ENCODE measurements around the gene PATJ.
"Not testable (repeated sequence)": the region's sequence is repeated elsewhere in the genome, so short reads cannot be mapped to it uniquely, and the experiment has no call there.

PATJ gene

DNA sequence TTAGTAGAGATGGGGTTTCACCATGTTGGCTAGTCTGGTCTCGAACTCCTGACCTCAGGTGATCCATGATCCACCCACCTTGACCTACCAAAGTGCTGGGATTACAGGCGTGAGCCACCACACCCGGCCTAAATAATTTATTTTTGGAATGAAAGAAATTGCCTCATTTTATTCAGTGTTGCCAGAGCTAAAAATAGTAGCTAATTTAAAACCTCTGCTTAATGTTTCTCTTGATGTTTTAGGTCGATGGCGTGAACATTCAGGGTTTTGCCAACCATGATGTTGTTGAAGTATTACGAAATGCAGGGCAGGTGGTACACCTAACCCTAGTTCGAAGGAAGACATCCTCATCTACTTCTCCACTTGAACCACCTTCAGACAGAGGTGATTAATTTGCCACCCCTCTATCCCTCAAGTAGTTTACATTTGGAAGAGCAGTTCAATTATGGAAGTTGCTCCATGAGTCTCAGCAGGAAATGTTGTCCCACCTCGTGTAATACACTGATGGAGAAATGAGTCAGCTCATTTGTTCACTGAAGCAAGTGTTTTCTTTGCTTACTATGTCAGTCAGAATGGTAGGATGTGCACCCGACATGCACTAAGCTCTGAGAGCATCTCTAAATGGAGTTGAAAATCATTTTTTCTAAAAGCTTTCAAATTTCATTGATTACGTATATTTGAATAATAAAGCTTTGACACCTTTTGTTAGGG, 54.9 kb downstream of the PATJ start:
- TF ChIP-seq POLR2AphosphoS5 (IDR thresholded peaks at IDR 0.05; ENCODE audit: borderline replicate concordance, low read depth, low read length) (no peak), EZH2 (IDR thresholded peaks at IDR 0.05) (no peak), FOXP2 (optimal IDR thresholded peaks at IDR 0.05; ENCODE audit: control extremely low read depth, extremely low read length, insufficient read depth) (no peak)
- no peak overlapping the region for H3K27ac ChIP-seq
- no peak overlapping the region for H3K4me3 ChIP-seq
- H3K9ac ChIP-seq (ENCODE audit: insufficient read length) = no peak overlapping the region
- no peak for DNase-seq (ENCODE audit: low read depth, low spot score)
- H3K9me3 ChIP-seq (ENCODE audit: low read depth, low read length) = no peaks in the 10 kb centered on the region
- no peaks in the 10 kb centered on the region for H3K36me3 ChIP-seq (ENCODE audit: insufficient read depth, low read length)

DNA sequence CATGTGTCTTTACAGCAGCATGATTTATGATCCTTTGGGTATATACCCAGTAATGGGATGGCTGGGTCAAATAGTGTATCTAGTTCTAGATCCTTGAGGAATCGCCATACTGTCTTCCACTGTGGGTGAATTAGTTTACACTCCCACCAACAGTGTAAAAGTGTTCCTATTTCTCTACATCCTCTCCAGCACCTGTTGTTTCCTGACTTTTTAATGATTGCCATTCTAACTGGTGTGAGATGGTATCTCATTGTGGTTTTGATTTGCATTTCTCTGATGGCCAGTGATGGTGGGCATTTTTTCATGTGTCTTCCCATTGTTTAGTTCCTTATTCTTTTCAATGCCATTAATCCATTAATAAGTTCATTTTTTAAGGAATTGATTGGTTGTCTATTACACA, 58.8 kb downstream of the PATJ start:
- H3K9me3 ChIP-seq (ENCODE audit: low read depth, low read length); H3K36me3 ChIP-seq (ENCODE audit: insufficient read depth, low read length); H3K4me3 ChIP-seq; H3K27ac ChIP-seq; H3K9ac ChIP-seq (ENCODE audit: insufficient read length); DNase-seq (ENCODE audit: low read depth, low spot score): not testable (repeated sequence)

DNA sequence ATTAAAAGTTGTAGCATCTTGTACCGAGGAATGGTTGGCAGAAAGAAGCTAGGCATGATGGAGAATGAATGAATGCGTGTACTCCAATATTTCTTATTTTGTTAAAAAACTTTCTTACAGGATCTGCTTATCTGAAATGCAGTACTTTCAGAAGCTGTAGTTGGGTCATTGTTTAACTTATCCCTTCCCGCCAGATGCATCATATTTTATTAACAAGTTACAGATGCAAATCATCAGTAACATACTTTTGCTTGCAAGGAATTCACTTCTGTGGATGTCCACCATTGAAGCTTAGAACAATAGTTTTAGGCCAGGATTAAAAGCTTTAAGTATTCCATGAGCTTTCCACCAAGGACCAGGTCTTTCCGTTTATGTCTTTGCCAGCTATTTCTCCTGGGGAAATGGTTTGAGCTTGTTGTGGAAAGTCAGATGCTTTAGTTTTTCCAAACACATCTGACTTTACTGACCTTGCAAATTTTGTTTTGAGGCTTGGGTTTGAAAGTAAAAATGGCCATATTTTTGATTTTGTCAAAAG, 65.4 kb downstream of the PATJ start:
- DNase-seq (ENCODE audit: low read depth, low spot score) = no peak
- H3K36me3 ChIP-seq (ENCODE audit: insufficient read depth, low read length) = no peaks in the 10 kb centered on the region
- H3K27ac ChIP-seq = no peak overlapping the region
- H3K9ac ChIP-seq (ENCODE audit: insufficient read length) = no peak overlapping the region
- no peaks in the 10 kb centered on the region for H3K9me3 ChIP-seq (ENCODE audit: low read depth, low read length)
- no peak for TF ChIP-seq POLR2AphosphoS5 (IDR thresholded peaks at IDR 0.05; ENCODE audit: borderline replicate concordance, low read depth, low read length)
- TF ChIP-seq FOXP2 (optimal IDR thresholded peaks at IDR 0.05; ENCODE audit: control extremely low read depth, extremely low read length, insufficient read depth) = no peak
- no peak for TF ChIP-seq EZH2 (IDR thresholded peaks at IDR 0.05)
- no peak overlapping the region for H3K4me3 ChIP-seq

DNA sequence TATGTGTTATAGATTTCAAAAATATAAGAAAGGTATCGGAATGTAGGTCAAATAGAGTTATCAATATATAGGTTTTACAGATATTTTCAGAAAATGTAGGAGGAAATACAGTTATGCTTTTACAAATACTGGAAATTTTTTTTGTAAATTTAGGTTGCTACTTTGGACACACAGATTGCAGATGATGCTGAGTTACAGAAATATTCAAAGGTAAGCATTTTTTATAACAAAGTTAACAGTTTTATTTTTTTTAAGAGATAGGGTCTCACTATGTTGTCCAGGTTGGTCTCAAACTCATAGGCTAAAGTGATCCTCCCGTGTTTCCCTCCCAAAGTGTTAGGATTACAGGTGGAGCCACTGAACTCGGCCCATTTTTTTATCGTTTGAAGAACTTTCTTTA, 66.0 kb downstream of the PATJ start:
- Histone ChIP-seq H3K9me3 (ENCODE audit: low read depth, low read length) (no peaks in the 10 kb centered on the region), H3K4me3 (no peak overlapping the region), H3K27ac (no peak overlapping the region), H3K9ac (ENCODE audit: insufficient read length) (no peak overlapping the region), H3K36me3 (ENCODE audit: insufficient read depth, low read length) (no peaks in the 10 kb centered on the region)
- TF ChIP-seq EZH2 (IDR thresholded peaks at IDR 0.05) (no peak), FOXP2 (optimal IDR thresholded peaks at IDR 0.05; ENCODE audit: control extremely low read depth, extremely low read length, insufficient read depth) (no peak), POLR2AphosphoS5 (IDR thresholded peaks at IDR 0.05; ENCODE audit: borderline replicate concordance, low read depth, low read length) (no peak)
- no peak for DNase-seq (ENCODE audit: low read depth, low spot score)

DNA sequence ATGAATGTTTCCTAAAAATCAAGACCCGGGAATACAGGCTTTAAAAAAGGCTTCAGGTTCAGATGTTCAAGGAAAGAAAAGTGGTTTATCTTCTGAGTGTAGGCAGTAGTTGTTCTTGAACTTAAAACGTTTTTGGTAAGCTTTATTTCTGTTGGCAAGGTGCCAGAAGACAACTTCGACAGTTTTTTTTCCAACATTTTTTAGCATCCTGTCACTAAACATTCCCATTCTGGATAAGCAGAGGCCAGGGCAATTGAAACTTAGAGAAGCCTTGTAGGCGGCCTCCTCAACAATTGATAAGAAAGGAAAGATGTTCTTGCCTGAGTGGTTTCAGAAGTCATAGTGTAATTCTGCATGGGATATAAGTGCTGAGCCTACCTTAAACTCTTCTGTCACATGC, 66.7 kb downstream of the PATJ start:
- no peaks in the 10 kb centered on the region for H3K36me3 ChIP-seq (ENCODE audit: insufficient read depth, low read length)
- TF ChIP-seq FOXP2 (optimal IDR thresholded peaks at IDR 0.05; ENCODE audit: control extremely low read depth, extremely low read length, insufficient read depth) = no peak
- no peak for TF ChIP-seq EZH2 (IDR thresholded peaks at IDR 0.05)
- TF ChIP-seq POLR2AphosphoS5 (IDR thresholded peaks at IDR 0.05; ENCODE audit: borderline replicate concordance, low read depth, low read length) = no peak
- H3K27ac ChIP-seq = no peak overlapping the region
- H3K9me3 ChIP-seq (ENCODE audit: low read depth, low read length) = no peaks in the 10 kb centered on the region
- no peak overlapping the region for H3K4me3 ChIP-seq
- H3K9ac ChIP-seq (ENCODE audit: insufficient read length) = no peak overlapping the region
- DNase-seq (ENCODE audit: low read depth, low spot score) = no peak

DNA sequence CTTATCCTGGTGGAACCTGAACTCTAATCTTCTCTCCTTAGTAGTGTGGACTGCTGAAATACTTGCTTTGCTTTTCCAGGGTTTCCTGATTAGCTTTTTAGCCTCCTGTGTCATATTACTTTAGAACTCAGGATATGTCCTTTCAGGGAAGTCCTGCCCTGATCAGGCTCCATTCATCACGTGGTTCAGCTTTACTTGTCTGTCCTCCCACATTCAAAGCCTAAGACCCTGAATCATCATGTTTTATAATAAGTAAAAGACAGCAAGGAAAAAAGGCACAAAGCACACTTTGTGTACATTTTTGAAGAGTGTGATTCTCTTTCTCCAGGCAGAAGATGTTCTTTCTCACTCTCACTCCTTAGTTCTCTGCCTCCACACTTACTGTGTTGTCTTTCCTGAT, 70.6 kb downstream of the PATJ start:
- H3K4me3 ChIP-seq = no peak overlapping the region
- TF ChIP-seq POLR2AphosphoS5 (IDR thresholded peaks at IDR 0.05; ENCODE audit: borderline replicate concordance, low read depth, low read length) (no peak), EZH2 (IDR thresholded peaks at IDR 0.05) (no peak), FOXP2 (optimal IDR thresholded peaks at IDR 0.05; ENCODE audit: control extremely low read depth, extremely low read length, insufficient read depth) (no peak)
- no peaks in the 10 kb centered on the region for H3K9me3 ChIP-seq (ENCODE audit: low read depth, low read length)
- DNase-seq (ENCODE audit: low read depth, low spot score) = no peak
- no peaks in the 10 kb centered on the region for H3K36me3 ChIP-seq (ENCODE audit: insufficient read depth, low read length)
- H3K27ac ChIP-seq = no peak overlapping the region
- no peak overlapping the region for H3K9ac ChIP-seq (ENCODE audit: insufficient read length)

DNA sequence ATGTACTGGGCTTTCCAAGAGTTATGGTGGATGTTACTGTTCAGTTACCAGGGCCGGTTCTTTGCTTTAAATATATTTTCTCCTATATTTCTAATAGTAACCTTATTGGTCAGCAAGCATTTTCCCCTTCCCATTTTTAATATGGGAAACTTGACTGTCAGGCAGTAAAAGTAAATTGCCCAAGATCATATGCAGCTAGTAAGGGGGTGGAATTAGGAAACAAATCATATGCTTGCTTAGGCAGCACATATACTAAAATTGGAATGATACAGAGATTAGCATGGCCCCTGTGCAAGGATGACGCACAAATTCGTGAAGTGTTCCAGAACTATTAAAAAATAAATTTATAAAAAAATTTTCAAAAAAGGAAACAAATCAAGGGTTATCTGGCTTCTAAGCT, 73.9 kb downstream of the PATJ start:
- H3K9ac ChIP-seq (ENCODE audit: insufficient read length) = no peak overlapping the region
- H3K36me3 ChIP-seq (ENCODE audit: insufficient read depth, low read length) = no peaks in the 10 kb centered on the region
- H3K4me3 ChIP-seq = no peak overlapping the region
- H3K27ac ChIP-seq = no peak overlapping the region
- TF ChIP-seq FOXP2 (optimal IDR thresholded peaks at IDR 0.05; ENCODE audit: control extremely low read depth, extremely low read length, insufficient read depth) (no peak), POLR2AphosphoS5 (IDR thresholded peaks at IDR 0.05; ENCODE audit: borderline replicate concordance, low read depth, low read length) (no peak), EZH2 (IDR thresholded peaks at IDR 0.05) (no peak)
- no peak for DNase-seq (ENCODE audit: low read depth, low spot score)
- no peaks in the 10 kb centered on the region for H3K9me3 ChIP-seq (ENCODE audit: low read depth, low read length)

DNA sequence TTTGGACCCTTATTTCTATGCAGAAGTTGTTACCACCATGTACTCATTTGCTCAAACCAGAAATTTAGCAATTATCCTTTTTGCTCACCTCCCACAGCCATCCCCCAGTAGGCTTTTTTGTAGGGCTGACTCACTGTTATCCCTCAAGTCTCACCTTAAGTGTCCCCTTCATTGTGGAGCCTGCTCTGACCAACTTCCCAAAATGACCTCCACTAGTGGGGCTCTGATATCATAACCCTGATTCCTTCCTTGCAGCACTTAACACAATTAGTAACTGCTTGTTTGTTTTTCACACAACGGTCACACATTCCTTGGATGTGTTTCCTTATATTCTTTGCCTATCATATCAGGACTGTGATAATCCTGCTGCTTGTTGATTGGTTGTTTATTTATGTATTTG, 76.7 kb downstream of the PATJ start:
- Histone ChIP-seq H3K36me3 (ENCODE audit: insufficient read depth, low read length) (no peaks in the 10 kb centered on the region), H3K9ac (ENCODE audit: insufficient read length) (no peak overlapping the region), H3K4me3 (no peak overlapping the region), H3K27ac (no peak overlapping the region), H3K9me3 (ENCODE audit: low read depth, low read length) (no peaks in the 10 kb centered on the region)
- TF ChIP-seq EZH2 (IDR thresholded peaks at IDR 0.05) (no peak), POLR2AphosphoS5 (IDR thresholded peaks at IDR 0.05; ENCODE audit: borderline replicate concordance, low read depth, low read length) (no peak), FOXP2 (optimal IDR thresholded peaks at IDR 0.05; ENCODE audit: control extremely low read depth, extremely low read length, insufficient read depth) (no peak)
- DNase-seq (ENCODE audit: low read depth, low spot score) = no peak

DNA sequence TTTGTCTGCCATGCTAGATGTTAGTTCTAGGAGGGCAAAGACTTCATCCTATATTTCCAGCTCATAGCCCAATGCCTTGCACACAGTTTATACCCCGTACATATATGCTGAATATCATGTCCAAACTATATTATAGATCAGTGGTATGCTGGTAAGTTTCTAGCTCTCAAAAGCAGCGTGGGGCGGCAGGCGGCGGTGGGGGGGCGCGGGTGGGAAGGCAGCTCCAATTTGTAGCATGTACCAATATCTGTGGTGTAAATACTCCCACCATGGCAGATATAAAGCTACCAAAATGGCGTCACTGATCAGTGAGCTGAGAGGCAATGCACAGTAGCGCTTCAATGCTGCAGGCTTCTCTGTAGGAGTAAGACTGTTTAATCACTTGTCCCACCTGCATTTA, 77.1 kb downstream of the PATJ start:
- TF ChIP-seq FOXP2 (optimal IDR thresholded peaks at IDR 0.05; ENCODE audit: control extremely low read depth, extremely low read length, insufficient read depth) (no peak), POLR2AphosphoS5 (IDR thresholded peaks at IDR 0.05; ENCODE audit: borderline replicate concordance, low read depth, low read length) (no peak), EZH2 (IDR thresholded peaks at IDR 0.05) (no peak)
- no peaks in the 10 kb centered on the region for H3K36me3 ChIP-seq (ENCODE audit: insufficient read depth, low read length)

More for the DNA sequence above, 77.1 kb downstream of the PATJ start:
- Histone ChIP-seq H3K4me3 (no peak overlapping the region), H3K27ac (no peak overlapping the region), H3K9me3 (ENCODE audit: low read depth, low read length) (no peaks in the 10 kb centered on the region), H3K9ac (ENCODE audit: insufficient read length) (no peak overlapping the region)
- no peak for DNase-seq (ENCODE audit: low read depth, low spot score)
